NCI-H82 (cell line): ENCODE results near the gene NCAPD3.

Source experiments
- DNase-seq: peaks from one replicate; lab custom pipeline; 2025; lab: John Stamatoyannopoulos, UW

NCAPD3 gene

GRCh38 chr11:134158023-134158422 is 65.7 kb downstream of the NCAPD3 start:
- DNase-seq = no peak

- DNase-seq = no peak
These were observed 66.3 kb downstream of the NCAPD3 start for GRCh38 chr11:134157451-134157850.

GRCh38 chr11:134155946-134156865 is 67.6 kb downstream of the NCAPD3 start:
- DNase-seq = no peak

GRCh38 chr11:134155456-134155855 is 68.3 kb downstream of the NCAPD3 start:
- no peak for DNase-seq

DNA sequence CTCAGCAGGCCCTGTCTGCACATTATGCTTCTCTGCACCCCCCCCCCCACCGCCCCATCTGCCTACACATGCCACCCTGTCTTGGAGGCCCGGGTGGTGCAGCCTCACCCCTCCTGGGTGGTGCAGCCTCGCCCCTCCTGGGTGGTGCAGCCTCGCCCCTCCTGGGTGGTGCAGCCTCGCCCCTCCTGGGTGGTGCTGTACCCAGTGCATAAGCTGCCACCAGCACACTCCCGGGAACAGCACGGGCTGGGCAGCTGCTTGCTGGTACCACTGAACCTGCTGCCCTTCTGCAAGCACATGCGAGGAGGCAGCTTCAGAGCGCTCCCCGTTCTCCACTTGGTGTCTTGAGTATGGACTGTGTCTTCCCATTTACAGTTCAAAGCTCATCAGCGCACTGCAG is 69.3 kb downstream of the NCAPD3 start:
- DNase-seq = no peak

DNA sequence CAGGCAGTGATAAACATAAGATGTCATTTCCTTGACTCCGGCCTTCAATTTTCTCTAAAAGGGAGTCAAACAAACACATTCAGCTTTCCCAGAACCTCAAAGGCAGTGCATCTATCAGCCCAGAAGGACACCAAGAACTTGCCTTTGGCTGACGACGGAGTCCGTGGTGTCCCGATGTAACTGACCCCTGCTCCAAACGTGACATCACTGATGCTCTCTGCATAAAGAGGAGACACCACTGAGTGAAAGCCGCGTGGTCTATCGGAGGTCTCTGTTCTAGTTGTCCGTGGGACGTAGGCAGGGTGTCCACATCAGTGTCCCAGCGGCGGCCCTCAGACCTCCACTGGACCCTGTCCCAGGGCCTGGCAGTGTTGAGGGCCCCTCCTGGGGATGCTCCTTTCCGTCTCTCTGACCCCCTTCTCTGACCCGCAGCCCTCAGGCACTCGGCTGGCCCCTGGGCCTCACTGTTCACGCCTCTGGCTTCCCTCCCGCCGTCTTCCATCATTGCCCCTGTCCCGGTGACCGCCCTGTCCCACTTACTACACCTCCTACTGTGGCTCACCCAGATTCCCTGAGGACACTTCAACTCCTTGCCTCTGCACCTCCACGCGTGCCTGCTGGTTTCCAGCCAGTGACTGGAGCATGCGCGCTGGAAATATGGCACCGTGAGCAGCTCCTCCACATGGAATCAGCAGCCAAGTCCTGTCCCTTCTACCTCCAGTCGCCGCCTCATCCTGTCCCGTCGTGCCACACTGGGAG is 70.4 kb downstream of the NCAPD3 start:
- DNase-seq = no peak

GRCh38 chr11:134152696-134153095 is 71.1 kb downstream of the NCAPD3 start:
- DNase-seq = no peak

DNA sequence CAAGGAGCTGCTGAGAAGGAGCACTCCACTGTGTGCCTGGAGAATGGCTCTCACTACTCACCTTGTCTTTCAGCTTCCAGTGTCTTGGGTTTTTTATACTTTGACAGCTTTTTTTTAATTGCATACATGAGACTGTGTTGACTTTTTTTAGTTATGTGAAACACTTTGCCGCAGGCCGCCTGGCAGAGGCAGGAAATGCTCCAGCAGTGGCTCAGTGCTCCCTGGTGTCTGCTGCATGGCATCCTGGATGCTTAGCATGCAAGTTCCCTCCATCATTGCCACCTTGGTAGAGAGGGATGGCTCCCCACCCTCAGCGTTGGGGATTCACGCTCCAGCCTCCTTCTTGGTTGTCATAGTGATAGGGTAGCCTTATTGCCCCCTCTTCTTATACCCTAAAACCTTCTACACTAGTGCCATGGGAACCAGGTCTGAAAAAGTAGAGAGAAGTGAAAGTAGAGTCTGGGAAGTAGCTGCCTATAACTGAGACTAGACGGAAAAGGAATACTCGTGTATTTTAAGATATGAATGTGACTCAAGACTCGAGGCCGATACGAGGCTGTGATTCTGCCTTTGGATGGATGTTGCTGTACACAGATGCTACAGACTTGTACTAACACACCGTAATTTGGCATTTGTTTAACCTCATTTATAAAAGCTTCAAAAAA is 72.6 kb downstream of the NCAPD3 start:
- no peak for DNase-seq

DNA sequence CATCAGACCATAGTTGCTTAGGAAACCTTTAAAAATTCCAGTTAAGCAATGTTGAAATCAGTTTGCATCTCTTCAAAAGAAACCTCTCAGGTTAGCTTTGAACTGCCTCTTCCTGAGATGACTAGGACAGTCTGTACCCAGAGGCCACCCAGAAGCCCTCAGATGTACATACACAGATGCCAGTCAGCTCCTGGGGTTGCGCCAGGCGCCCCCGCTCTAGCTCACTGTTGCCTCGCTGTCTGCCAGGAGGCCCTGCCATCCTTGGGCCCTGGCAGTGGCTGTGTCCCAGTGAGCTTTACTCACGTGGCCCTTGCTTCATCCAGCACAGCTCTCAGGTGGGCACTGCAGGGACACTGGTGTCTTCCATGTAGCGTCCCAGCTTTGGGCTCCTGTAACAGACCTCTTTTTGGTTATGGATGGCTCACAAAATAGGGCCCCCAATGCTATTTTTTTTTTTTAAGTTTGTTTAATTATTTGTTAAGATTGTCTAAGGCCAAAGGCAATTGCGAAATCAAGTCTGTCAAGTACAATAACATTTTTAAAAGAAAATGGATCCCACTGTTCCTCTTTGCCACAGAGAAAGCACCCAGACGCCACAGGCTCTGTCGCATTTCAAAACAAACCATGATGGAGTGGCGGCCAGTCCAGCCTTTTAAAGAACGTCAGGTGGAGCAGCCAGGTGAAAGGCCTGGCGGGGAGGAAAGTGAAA is 73.4 kb downstream of the NCAPD3 start:
- no peak for DNase-seq

- DNase-seq = no peak
These were observed 74.4 kb downstream of the NCAPD3 start for GRCh38 chr11:134149371-134149770.

DNA sequence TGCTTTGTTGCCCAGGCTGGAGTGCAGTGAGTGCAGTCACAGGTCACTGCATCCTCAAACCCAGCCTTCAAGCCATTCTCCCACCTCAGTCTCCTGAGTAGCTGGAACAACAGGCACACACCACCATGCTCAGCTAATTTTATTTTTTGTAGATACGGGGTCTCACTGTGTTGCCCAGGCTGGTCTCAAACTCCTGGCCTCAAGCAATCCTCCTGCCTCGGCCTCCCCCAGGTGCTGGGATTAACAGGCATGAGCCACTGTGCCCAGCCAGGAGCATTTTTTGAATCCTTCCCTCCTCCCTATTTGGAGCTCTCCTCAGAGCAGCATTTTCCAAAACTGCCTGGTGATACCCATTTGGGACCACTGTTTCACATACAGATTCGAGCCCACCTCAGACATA is 77.2 kb downstream of the NCAPD3 start:
- DNase-seq = no peak

DNA sequence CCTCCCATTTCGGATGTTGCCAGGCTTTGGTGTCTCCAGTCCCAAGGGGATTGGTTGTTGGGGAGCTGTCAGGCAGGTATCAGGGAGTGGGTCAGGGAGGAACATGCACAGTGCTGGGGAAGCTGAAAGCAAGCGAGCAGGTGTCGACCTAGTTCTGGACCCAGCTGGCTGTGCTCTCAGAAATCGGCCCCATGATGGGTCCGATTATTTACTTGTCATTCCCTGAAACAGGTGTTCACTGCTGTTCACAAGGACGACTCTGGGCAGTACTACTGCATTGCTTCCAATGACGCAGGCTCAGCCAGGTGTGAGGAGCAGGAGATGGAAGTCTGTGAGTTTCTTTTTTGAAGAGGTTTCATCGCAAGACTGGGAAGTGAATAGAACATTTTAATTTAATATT is 78.1 kb downstream of the NCAPD3 start:
- DNase-seq = no peak

DNA sequence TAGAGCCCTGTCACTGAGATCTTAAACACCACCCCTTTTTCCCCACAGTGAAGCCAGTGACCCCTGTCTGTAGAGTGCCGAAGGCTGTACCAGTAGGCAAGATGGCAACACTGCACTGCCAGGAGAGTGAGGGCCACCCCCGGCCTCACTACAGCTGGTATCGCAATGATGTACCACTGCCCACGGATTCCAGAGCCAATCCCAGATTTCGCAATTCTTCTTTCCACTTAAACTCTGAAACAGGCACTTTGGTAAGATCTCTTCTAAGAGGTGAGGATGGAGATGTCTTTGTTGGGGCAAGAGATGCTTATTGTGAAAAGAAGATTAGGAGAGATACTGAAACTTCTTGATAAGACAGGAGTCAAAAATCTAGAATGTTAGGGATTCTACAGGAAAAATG is 79.0 kb downstream of the NCAPD3 start:
- DNase-seq = no peak

- no peak for DNase-seq
These were observed 80.0 kb downstream of the NCAPD3 start for GRCh38 chr11:134143801-134144200.

GRCh38 chr11:134142536-134142935 is 81.2 kb downstream of the NCAPD3 start:
- DNase-seq = no peak

GRCh38 chr11:134140961-134141490 is 82.7 kb downstream of the NCAPD3 start:
- DNase-seq = no peak

GRCh38 chr11:134139873-134140331 is 83.9 kb downstream of the NCAPD3 start:
- peak; percentile 79 for DNase-seq

DNA sequence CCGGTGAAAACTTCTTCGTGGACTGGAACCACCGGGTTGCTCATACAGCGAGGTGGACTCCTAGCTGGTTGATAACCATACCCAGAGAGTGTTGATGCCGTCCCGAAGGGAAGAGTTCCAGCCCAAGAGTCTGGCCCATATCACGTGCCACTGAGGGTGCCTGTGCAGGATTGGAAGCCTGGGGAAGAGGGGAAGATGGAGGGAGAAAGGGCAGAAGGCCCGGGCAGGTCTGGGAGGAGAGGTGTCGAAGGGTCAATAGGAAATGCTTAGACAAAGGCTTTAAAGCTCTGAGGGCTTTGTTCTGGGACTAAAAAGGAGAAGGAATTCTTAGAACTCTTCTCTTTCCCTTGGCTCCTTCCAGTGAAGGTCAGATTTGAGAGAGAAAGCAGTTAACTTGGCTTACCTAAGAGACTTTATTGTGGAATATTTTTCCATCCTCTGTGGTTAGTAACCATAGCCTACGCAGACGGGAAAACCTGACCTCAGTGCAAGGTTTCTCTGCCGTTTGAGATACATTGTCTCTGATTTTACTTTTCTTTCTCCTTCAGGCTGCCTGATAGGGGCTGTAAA is 84.4 kb downstream of the NCAPD3 start:
- DNase-seq = no peak

- DNase-seq = no peak
These were observed 85.4 kb downstream of the NCAPD3 start for GRCh38 chr11:134138376-134138775.

DNA sequence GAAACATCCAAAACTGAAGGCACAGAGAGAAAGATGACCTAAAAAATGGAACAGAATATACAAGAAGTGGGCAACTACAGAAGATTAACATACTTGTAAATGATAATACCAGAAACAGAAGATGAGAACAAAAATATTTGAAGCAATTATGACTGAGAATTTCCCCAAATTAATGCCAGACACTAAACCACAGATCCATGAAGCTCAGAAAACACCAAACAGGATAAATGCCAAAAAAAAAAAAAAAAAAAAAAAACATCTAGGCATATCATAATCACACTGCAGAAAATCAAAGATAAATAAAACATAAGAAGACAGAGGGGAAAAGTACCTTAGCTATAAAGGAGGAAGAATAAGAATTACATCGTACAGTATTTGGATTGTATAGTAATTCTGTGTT is 89.6 kb downstream of the NCAPD3 start:
- DNase-seq = no peak

- DNase-seq = no peak
These were observed 91.0 kb downstream of the NCAPD3 start for GRCh38 chr11:134132808-134133207.
